K562 (cell line): ENCODE results near the gene PRKAG2. TPM values are rescaled to one million over a fixed set of nuclear protein-coding genes. Genes with fewer than 3 reads are reported as not detected.

Source experiments
- ATAC-seq: fragments of 200-7000 bp; cut with Tn5 transposase; 3 replicates; pipeline ENCODE4 v1.9.1; 2020; ENCODE audit warnings: moderate library complexity
- BruUV-seq: library from RNA; stranded (reverse); fragments of 400-500 nt; replicated peaks from 2 replicates; lab custom pipeline; 2021; lab: Mats Ljungman, UMichigan
- CTCF ChIA-PET: fragments of 300-600 bp; formaldehyde crosslinking; extraction: SDS; loops from one replicate; lab custom pipeline; 2021; ENCODE audit warnings: low intra/inter-chr PET ratio; lab: Yijun Ruan, JAX
- POLR2A ChIA-PET: fragments of 300-600, 350-650 bp; sonication (Branson Sonifier 250); formaldehyde crosslinking; extraction: SDS; loops from one replicate; lab custom pipeline; 2021; ENCODE audit warnings: antibody characterized with exemption, inconsistent platforms; lab: Yijun Ruan, JAX
- DNase-seq, 4 experiments: peaks; one replicate each; pipeline versions ENCODE4 v3.0.0 to v3.0.0-alpha.2; 2011 to 2018; ENCODE audit warnings: low spot score in 3 of 4, mixed read lengths in 3 of 4; ENCODE audit errors: extremely low read depth in 1 of 4
- FAIRE-seq: peaks from 2 replicates; lab custom pipeline; 2011; peaks lifted over from hg19 to GRCh38; lab: Jason Lieb, UNC
- H2AFZ ChIP-seq: 2 replicates; pipeline ENCODE4 v1.6.0; 2011; ENCODE audit warnings: low read depth, low read length, control low read depth, inconsistent platforms
- H3K27ac ChIP-seq: fragments of 200-600 bp; 3 replicates; pipeline ENCODE4 v1.8.0; 2011; ENCODE audit warnings: low read depth, mild to moderate bottlenecking, control low read depth, inconsistent platforms, low read length, moderate library complexity, mixed read lengths; ENCODE audit errors: extremely low read depth
- H3K27me3 ChIP-seq, 2 experiments: fragments of 300-600 bp in 1 of 2; 2 replicates in 1 of 2; 3 replicates in 1 of 2; pipeline versions ENCODE4 v1.6.0 to v1.8.0; 2011; ENCODE audit warnings: inconsistent platforms in 2 of 2, low read length in 2 of 2, mild to moderate bottlenecking in 1 of 2, mixed read lengths in 1 of 2, moderate library complexity in 1 of 2; ENCODE audit not compliant: control insufficient read depth in 2 of 2, insufficient read depth in 2 of 2
- H3K36me3 ChIP-seq: fragments of 300-600 bp; 3 replicates; pipeline ENCODE4 v1.8.0; 2011; ENCODE audit warnings: mild to moderate bottlenecking, low read length, inconsistent platforms; ENCODE audit not compliant: control insufficient read depth, insufficient read depth
- H3K4me1 ChIP-seq, 2 experiments: fragments of 200-600 bp in 1 of 2; replicated peaks in 1 of 2; 2 replicates in 1 of 2; 3 replicates in 1 of 2; pipeline versions ENCODE4 v1.5.1 to v1.8.0; 2011; ENCODE audit warnings: inconsistent platforms in 2 of 2, low read length in 2 of 2, mild to moderate bottlenecking in 1 of 2, mixed read lengths in 1 of 2, moderate library complexity in 1 of 2; ENCODE audit not compliant: control insufficient read depth in 2 of 2, insufficient read depth in 2 of 2
- H3K4me2 ChIP-seq: 2 replicates; pipeline ENCODE4 v1.6.1; 2011; ENCODE audit warnings: low read length, control low read depth, inconsistent platforms, mixed read lengths; ENCODE audit not compliant: insufficient read depth
- H3K4me3 ChIP-seq: fragments of 200-600 bp; sonication (generic), shearing (Covaris generic); 2 replicates; pipeline ENCODE4 v1.5.1; 2016; ENCODE audit warnings: control low read depth, inconsistent platforms
- H3K79me2 ChIP-seq: fragments of 200-600 bp; 3 replicates; pipeline ENCODE4 v1.8.0; 2011; ENCODE audit warnings: low read length, inconsistent platforms; ENCODE audit not compliant: control insufficient read depth, insufficient read depth
- H3K9ac ChIP-seq, 2 experiments: 2 replicates each; pipeline versions ENCODE4 v1.6.0 to v1.6.1; 2011; ENCODE audit warnings: low read depth in 2 of 2, low read length in 2 of 2, control low read depth in 1 of 2, inconsistent platforms in 1 of 2, mild to moderate bottlenecking in 1 of 2, mixed read lengths in 1 of 2; ENCODE audit not compliant: insufficient read depth in 1 of 2
- H3K9me1 ChIP-seq: one replicate; pipeline ENCODE4 v1.6.0; 2011; ENCODE audit warnings: inconsistent platforms, mild to moderate bottlenecking, low read length, moderate library complexity; ENCODE audit not compliant: control insufficient read depth, insufficient read depth
- H3K9me3 ChIP-seq: replicated peaks from 2 replicates; pipeline ENCODE4 v1.5.1; 2011; ENCODE audit warnings: low read depth, low read length, inconsistent platforms; ENCODE audit not compliant: control insufficient read depth, insufficient read depth
- H4K20me1 ChIP-seq: replicated peaks from 2 replicates; pipeline ENCODE4 v1.6.1; 2011; ENCODE audit warnings: low read length, inconsistent platforms, mixed read lengths; ENCODE audit not compliant: control insufficient read depth, insufficient read depth
- ASH1L ChIP-seq: fragments of 450-650 bp; IDR thresholded peaks from 2 replicates; pipeline ENCODE4 v1.6.1; 2018; ENCODE audit warnings: borderline replicate concordance, mild to moderate bottlenecking, low read depth; ENCODE audit not compliant: partially characterized antibody
- CC2D1A ChIP-seq: fragments of 450-650 bp; IDR thresholded peaks from 2 replicates; pipeline ENCODE4 v1.6.1; 2017; ENCODE audit warnings: mild to moderate bottlenecking
- FOSL1 ChIP-seq: fragments of 200-800 bp; sonication (Bioruptor generic); conservative IDR thresholded peaks from 2 replicates; pipeline ENCODE4 v1.6.1; 2016; ENCODE audit warnings: missing genetic modification characterization, missing compliant biosample characterization
- FOXJ2 ChIP-seq: fragments of 200-800 bp; sonication (Bioruptor generic); IDR thresholded peaks from 2 replicates; pipeline ENCODE4 v1.6.1; 2016; ENCODE audit warnings: missing genetic modification characterization, missing compliant biosample characterization
- FOXJ3 ChIP-seq: sonication (generic); formaldehyde crosslinking; IDR thresholded peaks from 2 replicates; pipeline ENCODE4 v1.4.0; 2020; ENCODE audit warnings: mild to moderate bottlenecking, missing genetic modification reagents
- KAT2B ChIP-seq: IDR thresholded peaks from one replicate; pipeline ENCODE4 v1.6.1; 2012; ENCODE audit warnings: low read depth, mild to moderate bottlenecking, control low read depth, inconsistent platforms, low read length, moderate library complexity
- MCM5 ChIP-seq: fragments of 450-650 bp; IDR thresholded peaks from 2 replicates; pipeline ENCODE4 v1.6.1; 2016; ENCODE audit warnings: low read depth
- NFIX ChIP-seq: fragments of 250-450 bp; sonication (Bioruptor Pico); IDR thresholded peaks from 2 replicates; pipeline ENCODE4 v1.4.0; 2020; ENCODE audit warnings: low read depth, mild to moderate bottlenecking, moderate library complexity
- PTBP1 ChIP-seq: fragments of 200-400 bp; formaldehyde crosslinking; IDR thresholded peaks from 2 replicates; pipeline ENCODE4 v1.6.1; 2017; ENCODE audit warnings: low read depth, low read length
- PYGO2 ChIP-seq: fragments of 450-650 bp; IDR thresholded peaks from 2 replicates; pipeline ENCODE4 v1.6.1; 2016; ENCODE audit warnings: mild to moderate bottlenecking, missing genetic modification characterization, moderate library complexity, missing compliant biosample characterization
- ZFP30 ChIP-seq: fragments of 250-450 bp; sonication (Bioruptor Pico); IDR thresholded peaks from 2 replicates; pipeline ENCODE4 v1.8.0; 2022; ENCODE audit warnings: moderate library complexity, mild to moderate bottlenecking, inconsistent platforms, borderline replicate concordance
- ZFP36 ChIP-seq: fragments of 150-350 bp; IDR thresholded peaks from 2 replicates; pipeline ENCODE4 v1.6.1; 2018; ENCODE audit warnings: low read length, low read depth; ENCODE audit not compliant: partially characterized antibody
- ZNF12 ChIP-seq: sonication (generic); formaldehyde crosslinking; IDR thresholded peaks from 2 replicates; pipeline ENCODE4 v1.4.0; 2020; ENCODE audit warnings: mild to moderate bottlenecking, missing genetic modification reagents
- ZNF134 ChIP-seq: fragments of 250-450 bp; sonication (Bioruptor Pico); conservative IDR thresholded peaks from 2 replicates; pipeline ENCODE4 v1.4.0; 2020
- ZNF766 ChIP-seq: fragments of 200-800 bp; sonication (Bioruptor generic); conservative IDR thresholded peaks from 2 replicates; pipeline ENCODE4 v1.6.1; 2016; ENCODE audit warnings: missing genetic modification characterization, missing compliant biosample characterization
- WGBS: fragments of 100-300 bp; shearing (Covaris generic); methylation state at CpG from one replicate; pipeline ENCODE4 v1.1.6; 2016; ENCODE audit warnings: low coverage, mixed read lengths; ENCODE audit not compliant: insufficient coverage; ENCODE audit errors: missing lambda C conversion rate; 5-methylcytosine and 5-hydroxymethylcytosine counted together
- in situ Hi-C: fragments of 300-500 bp; cut with MboI; formaldehyde crosslinking; loops from 4 replicates; pipeline ENCODE4 v1.15.0; 2018; ENCODE audit warnings: inconsistent platforms, mixed read lengths
- intact Hi-C: fragments of 100-400 bp; cut with micrococcal nuclease; formaldehyde crosslinking; loops from 2 replicates; pipeline ENCODE4 v1.14.2; 2022
- polyA plus RNA-seq, 8 experiments: library from polyadenylated mRNA; depleted of rRNA in 4 of 8; stranded (reverse) in 5 of 8; unstranded in 3 of 8; fragments of >200 nt; fragmentation: Nextera tagmentation in 2 of 8; fragmentation: Illumina TruSeq in 1 of 8; extraction: Ambion mirVana in 2 of 8; extraction: Trizol in 1 of 8; gene quantifications; 2 replicates each; pipeline versions ENCODE4 v1.2.1 to v1.2.3, GENCODE V29; 2011 to 2014; ENCODE audit warnings: inconsistent platforms in 1 of 8, missing spikeins in 1 of 8
- total RNA-seq, 7 experiments: library from RNA; depleted of rRNA in 6 of 7; stranded (reverse); fragments of >200 nt in 6 of 7; fragmentation: Illumina TruSeq in 2 of 7; extraction: Trizol in 2 of 7; gene quantifications; 2 replicates each; pipeline versions ENCODE4 v1.2.1 to v1.2.3, GENCODE V29; 2011 to 2021; ENCODE audit warnings: low replicate concordance in 1 of 7
- TF ChIP-seq, protein P1 (sequence below), 2 experiments: IDR thresholded peaks in 1 of 2; conservative IDR thresholded peaks in 1 of 2; 2 replicates each; pipeline ENCODE4 v1.6.1; 2016; ENCODE audit warnings: low read depth in 2 of 2, mild to moderate bottlenecking in 1 of 2, missing compliant biosample characterization in 1 of 2, missing genetic modification characterization in 1 of 2, moderate library complexity in 1 of 2
- TF ChIP-seq, protein P2 (sequence below): fragments of 450-650 bp; formaldehyde crosslinking; IDR thresholded peaks from 2 replicates; pipeline ENCODE4 v1.4.0; 2020; ENCODE audit warnings: mild to moderate bottlenecking, moderate library complexity

Gene PRKAG2
- total and polyA plus RNA-seq, 9 of the 15 experiments (the other 6 are each of a cell fraction or from before 2014, with no cell fraction given), result 0.99 to 5.6 (median 3.3) TPM

DNA sequence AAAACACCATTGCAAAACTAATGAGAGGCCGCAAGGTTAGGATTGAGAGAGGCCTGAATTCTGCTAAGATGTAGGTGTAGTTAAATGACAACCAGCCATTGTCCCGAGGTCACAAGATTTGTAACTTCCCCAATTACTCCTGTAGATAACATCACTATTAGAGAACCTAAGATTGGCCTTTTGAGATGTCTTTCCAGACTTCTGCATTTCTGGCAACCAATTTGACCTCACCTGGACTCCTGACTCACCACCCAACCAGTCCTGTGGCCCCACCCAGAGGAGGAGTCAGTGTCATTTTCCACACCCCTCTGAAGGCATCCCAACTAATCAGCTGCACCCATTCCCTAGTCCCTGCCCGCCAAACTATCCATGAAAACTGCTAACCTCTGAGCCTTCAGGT lies 115.7 kb downstream of the PRKAG2 start (continued):
- 0 out of 2 replicates have a peak, but pooled peaks have one; percentile 17 for TF ChIP-seq FOSL1 (tag)
- TF ChIP-seq ZNF134 (CRISPR knock-in tag), result no peak

DNA sequence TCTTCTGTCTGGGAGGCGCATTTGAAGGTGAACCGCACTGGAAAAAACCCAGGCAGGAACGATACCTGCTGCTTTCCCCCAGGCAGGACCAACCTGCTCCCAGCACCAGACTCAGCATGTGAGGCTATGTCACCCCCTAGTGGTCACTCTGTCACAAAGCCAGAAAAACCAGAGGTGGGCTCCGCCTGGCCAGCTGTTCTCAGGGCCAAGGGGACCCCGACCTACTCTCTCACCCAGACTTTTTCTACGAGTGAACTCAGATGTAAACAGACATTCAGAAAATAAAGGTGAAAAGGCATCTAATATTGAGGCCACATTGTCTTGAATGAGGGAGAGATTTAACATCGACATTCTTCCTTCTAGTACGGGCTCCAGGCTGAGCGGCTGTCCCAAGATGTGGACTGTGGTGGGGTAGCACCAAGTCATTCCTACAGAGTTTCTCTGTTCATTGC lies 117.3 kb downstream of the PRKAG2 start:
- Histone ChIP-seq H4K20me1 (peaks cover 12% of the 10 kb centered on the region), H3K79me2 (no peaks in the 10 kb centered on the region), H3K9ac (no peak overlapping the region), H2AFZ (no peak overlapping the region), H3K27me3 (peaks cover 43 to 91% of the 10 kb centered on the region in 2 experiments), H3K4me3 (no peak overlapping the region), H3K9me3 (no peaks in the 10 kb centered on the region), H3K9me1 (no peaks in the 10 kb centered on the region), H3K27ac (no peak overlapping the region), H3K4me1 (peaks cover 0 to 7% of the 10 kb centered on the region in 2 experiments; a peak in 3 of 5 replicates), H3K36me3 (no peaks in the 10 kb centered on the region), H3K4me2 (no peak overlapping the region)
- DNase-seq (peak; percentile 77 to 91 (median 86)), ATAC-seq (peak; percentile 90), FAIRE-seq (peak; percentile 93)
- ChIA-PET CTCF (interaction anchor here (0.6 to 3.6 kb wide), 8 partner anchors 25 to 444 kb away, joined by 3 to 19 read pairs (median 5); no protein-coding TSS in a partner anchor), POLR2A (interaction anchor here (0.6 to 0.7 kb wide), 2 partner anchors 55 to 1000 kb away, joined by 3 read pairs; no protein-coding TSS in a partner anchor)
- in situ Hi-C loops, result no loop called here
- intact Hi-C loops, result loop anchor here (2.0 to 5.0 kb wide), 4 partner anchors 189 to 445 kb away; no protein-coding TSS in a partner anchor
- BruUV-seq, result no TSS peak
- WGBS, result 12% methylated on average over 9 of the region's 9 CpGs
- TF ChIP-seq, protein P1, sequence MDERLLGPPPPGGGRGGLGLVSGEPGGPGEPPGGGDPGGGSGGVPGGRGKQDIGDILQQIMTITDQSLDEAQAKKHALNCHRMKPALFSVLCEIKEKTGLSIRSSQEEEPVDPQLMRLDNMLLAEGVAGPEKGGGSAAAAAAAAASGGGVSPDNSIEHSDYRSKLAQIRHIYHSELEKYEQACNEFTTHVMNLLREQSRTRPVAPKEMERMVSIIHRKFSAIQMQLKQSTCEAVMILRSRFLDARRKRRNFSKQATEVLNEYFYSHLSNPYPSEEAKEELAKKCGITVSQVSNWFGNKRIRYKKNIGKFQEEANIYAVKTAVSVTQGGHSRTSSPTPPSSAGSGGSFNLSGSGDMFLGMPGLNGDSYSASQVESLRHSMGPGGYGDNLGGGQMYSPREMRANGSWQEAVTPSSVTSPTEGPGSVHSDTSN (CRISPR knock-in tag; IDR thresholded peaks at IDR 0.05; ENCODE audit: low read depth), result no peak
- TF ChIP-seq, protein P1 (tag; conservative IDR thresholded peaks at IDR 0.05; ENCODE audit: low read depth), result no peak
- TF ChIP-seq ZNF12 (CRISPR knock-in tag), result no peak
- no peak for TF ChIP-seq NFIX (CRISPR knock-in tag)
- no peak for TF ChIP-seq MCM5
- TF ChIP-seq, protein P2, sequence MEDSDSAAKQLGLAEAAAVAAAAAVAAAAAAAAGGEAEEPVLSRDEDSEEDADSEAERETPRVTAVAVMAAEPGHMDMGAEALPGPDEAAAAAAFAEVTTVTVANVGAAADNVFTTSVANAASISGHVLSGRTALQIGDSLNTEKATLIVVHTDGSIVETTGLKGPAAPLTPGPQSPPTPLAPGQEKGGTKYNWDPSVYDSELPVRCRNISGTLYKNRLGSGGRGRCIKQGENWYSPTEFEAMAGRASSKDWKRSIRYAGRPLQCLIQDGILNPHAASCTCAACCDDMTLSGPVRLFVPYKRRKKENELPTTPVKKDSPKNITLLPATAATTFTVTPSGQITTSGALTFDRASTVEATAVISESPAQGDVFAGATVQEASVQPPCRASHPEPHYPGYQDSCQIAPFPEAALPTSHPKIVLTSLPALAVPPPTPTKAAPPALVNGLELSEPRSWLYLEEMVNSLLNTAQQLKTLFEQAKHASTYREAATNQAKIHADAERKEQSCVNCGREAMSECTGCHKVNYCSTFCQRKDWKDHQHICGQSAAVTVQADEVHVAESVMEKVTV, result peak; percentile 79
- no peak for TF ChIP-seq FOXJ3
- no peak for TF ChIP-seq KAT2B
- TF ChIP-seq PYGO2, result no peak
- TF ChIP-seq ZFP30 (CRISPR knock-in tag), result no peak
- TF ChIP-seq ZNF766 (CRISPR knock-in tag), result no peak
- TF ChIP-seq ZFP36, result peak; percentile 6
- no peak for TF ChIP-seq ASH1L
- TF ChIP-seq PTBP1, result no peak
- 0 out of 2 replicates have a peak, but pooled peaks have one; percentile 54 for TF ChIP-seq CC2D1A
- no peak for TF ChIP-seq FOXJ2 (tag)
